ENCODE results near the gene ADRA2B. TPM values are rescaled to one million over a fixed set of nuclear protein-coding genes. Genes with fewer than 3 reads are reported as not detected.

The ADRA2B gene
- polyA plus RNA-seq, 2 of the 4 experiments (the other 2 are of a cell fraction), result 0.03 to 0.05 TPM

DNA sequence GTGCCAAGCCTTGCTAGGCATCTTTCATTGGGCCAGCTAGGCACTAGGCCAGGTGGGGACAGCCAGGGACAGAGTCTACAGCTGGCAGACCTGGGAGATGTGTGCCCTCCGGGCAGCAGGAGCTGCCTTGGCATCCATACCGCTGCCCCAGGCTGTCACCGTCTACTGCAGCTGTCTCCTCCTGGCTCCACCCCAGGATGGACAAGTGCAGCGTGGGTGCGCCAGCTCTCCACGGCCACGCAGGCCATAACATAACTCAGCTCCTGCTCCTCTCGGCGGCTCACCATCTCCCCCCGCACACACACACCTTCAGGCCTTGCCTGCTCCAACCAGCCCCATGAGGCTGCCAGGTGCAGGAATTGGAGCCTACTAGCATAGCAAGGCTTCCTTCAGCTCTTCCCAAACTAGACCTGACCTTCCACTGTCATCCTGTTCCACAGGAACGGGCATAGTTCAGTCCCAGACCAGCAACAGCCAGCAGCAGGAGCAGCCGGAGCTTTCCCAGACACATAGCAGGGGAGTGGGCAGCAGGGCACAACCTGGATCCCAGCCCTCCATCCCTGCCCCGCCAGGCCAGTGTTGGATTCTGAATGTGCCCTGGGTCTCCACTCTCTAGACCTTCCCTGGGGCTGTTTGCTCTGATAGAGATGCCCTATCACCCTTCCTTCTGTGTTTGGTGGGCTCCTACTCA lies 2.5 kb upstream of the ADRA2B start:
- no peak for FAIRE-seq
- Histone ChIP-seq H3K4me1 (peaks cover 4% of the 10 kb centered on the region; the same call in 2 of the 3 replicates), H3K4me2 (no peak overlapping the region), H3K27ac (no peak overlapping the region), H3K9me3 (no peaks in the 10 kb centered on the region), H3K4me3 (no peak overlapping the region)
- CTCF ChIA-PET, result interaction anchor here (1.2 to 9.6 kb wide), 10 partner anchors 12 to 127 kb away, joined by 3 to 126 read pairs (median 14); partner anchors contain the start of genes ANKRD36C and ASTL
- no peak for ATAC-seq
- DNase-seq (ENCODE audit: low read depth in 1 of 2, low spot score in 1 of 2), result no peak
- POLR2A ChIA-PET, result interaction anchor here (0.6 kb wide), 1 partner anchor 201 kb away, joined by 5 read pairs; no protein-coding TSS in a partner anchor
- 74% methylated on average over 10 of the region's 13 CpGs for WGBS (ENCODE audit: missing lambda C conversion rate)
- no peak for TF ChIP-seq RAD21 (conservative IDR thresholded peaks at IDR 0.05 in 1 of 2, IDR thresholded peaks at IDR 0.05 in 1 of 2)
- no peak for TF ChIP-seq HDAC2 (IDR thresholded peaks at IDR 0.05)
- TF ChIP-seq ZSCAN20 (CRISPR knock-in tag; IDR thresholded peaks at IDR 0.05), result no peak
- TF ChIP-seq ELK1 (IDR thresholded peaks at IDR 0.05; ENCODE audit: low read depth, low read length), result no peak
- no peak for TF ChIP-seq CBX8 (IDR thresholded peaks at IDR 0.05)
- no peak for TF ChIP-seq CTCF (IDR thresholded peaks at IDR 0.05)
- TF ChIP-seq SMC3 (IDR thresholded peaks at IDR 0.05), result no peak
- TF ChIP-seq FOSB (CRISPR knock-in tag; IDR thresholded peaks at IDR 0.05), result no peak
- TF ChIP-seq SREBF2 (IDR thresholded peaks at IDR 0.05), result no peak
- no peak for TF ChIP-seq EP300 (IDR thresholded peaks at IDR 0.05)
- no peak for TF ChIP-seq CHD4 (IDR thresholded peaks at IDR 0.05; ENCODE audit: borderline replicate concordance)
- TF ChIP-seq, protein P1, sequence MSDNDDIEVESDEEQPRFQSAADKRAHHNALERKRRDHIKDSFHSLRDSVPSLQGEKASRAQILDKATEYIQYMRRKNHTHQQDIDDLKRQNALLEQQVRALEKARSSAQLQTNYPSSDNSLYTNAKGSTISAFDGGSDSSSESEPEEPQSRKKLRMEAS (IDR thresholded peaks at IDR 0.05), result no peak
- no peak for TF ChIP-seq ZNF302 (CRISPR knock-in tag; IDR thresholded peaks at IDR 0.05)
- TF ChIP-seq MYC (IDR thresholded peaks at IDR 0.05; ENCODE audit: borderline replicate concordance, low read length), result no peak
- no peak for TF ChIP-seq E2F6 (IDR thresholded peaks at IDR 0.05; ENCODE audit: borderline replicate concordance, low read depth)
- no peak for TF ChIP-seq POLR2AphosphoS2 (conservative IDR thresholded peaks at IDR 0.05; ENCODE audit: low read length)
- TF ChIP-seq PHF8 (IDR thresholded peaks at IDR 0.05; ENCODE audit: borderline replicate concordance, low read depth), result no peak
- no peak for TF ChIP-seq POLR2A (IDR thresholded peaks at IDR 0.05; ENCODE audit: low read length)

GRCh38 chr2:96117701-96118588 lies 1.6 kb upstream of the ADRA2B start:
- ChIA-PET CTCF (interaction anchor here (0.6 to 9.6 kb wide), 37 partner anchors 9 to 156 kb away, joined by 3 to 126 read pairs (median 5); partner anchors contain the start of genes ANKRD36C and ASTL), POLR2A (no interaction called here)
- Histone ChIP-seq H3K4me1 (peaks cover 4% of the 10 kb centered on the region; the same call in 2 of the 3 replicates), H3K4me2 (peak overlapping the region; percentile 97), H3K9me3 (no peaks in the 10 kb centered on the region), H3K27ac (no peak overlapping the region), H3K4me3 (no peak overlapping the region; the same call in 2 of the 3 replicates)
- DNase-seq (ENCODE audit: low read depth in 1 of 2, low spot score in 1 of 2) (peak in 1 of 2 experiments; percentile 29), ATAC-seq (peak in 1 of 2 experiments; percentile 46; a peak in 3 of 6 replicates), FAIRE-seq (no peak)
- TF ChIP-seq FOXS1 (CRISPR knock-in tag; IDR thresholded peaks at IDR 0.05) (no peak), EP300 (IDR thresholded peaks at IDR 0.05) (no peak), E2F6 (IDR thresholded peaks at IDR 0.05; ENCODE audit: borderline replicate concordance, low read depth) (no peak), POLR2A (IDR thresholded peaks at IDR 0.05; ENCODE audit: low read length) (no peak), JUN (IDR thresholded peaks at IDR 0.05) (no peak), JUNB (IDR thresholded peaks at IDR 0.05) (no peak), BCL3 (IDR thresholded peaks at IDR 0.05) (no peak), FOSB (CRISPR knock-in tag; IDR thresholded peaks at IDR 0.05) (no peak)
- 39% methylated on average over 17 of the region's 17 CpGs for WGBS (ENCODE audit: missing lambda C conversion rate)
